ENCODE data around the gene VTA1. TPM values are rescaled to one million over a fixed set of nuclear protein-coding genes. Genes with fewer than 3 reads are reported as not detected.

VTA1 gene
- total RNA-seq, 1 donor from 2014 or later = 34.0 TPM

DNA sequence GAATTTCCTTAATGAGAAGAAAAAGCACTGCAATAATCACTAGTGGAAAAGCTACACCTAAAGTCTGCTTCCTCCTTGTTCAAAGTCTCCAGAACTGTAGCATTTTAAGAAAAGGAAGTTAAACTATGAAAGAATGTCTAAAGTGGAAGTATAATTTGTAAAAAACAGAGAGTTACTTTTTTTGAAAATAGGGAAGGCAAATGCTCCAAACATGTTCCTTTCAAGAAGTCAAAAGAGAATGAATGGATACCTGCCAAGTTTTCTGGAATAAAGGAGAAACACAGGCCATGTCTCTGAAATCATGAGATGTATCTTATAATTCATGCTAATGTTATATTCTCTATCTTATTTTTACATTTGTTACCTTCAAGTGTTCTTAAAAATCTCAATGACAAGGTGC is 94.0 kb downstream of the VTA1 start:
- H3K9me3 Mint-ChIP-seq (ENCODE audit: unreplicated experiment) = no peaks in the 10 kb centered on the region
- DNase-seq = no peak
- no peaks in the 10 kb centered on the region for H3K27me3 Mint-ChIP-seq (ENCODE audit: unreplicated experiment)
- H3K4me1 Mint-ChIP-seq (ENCODE audit: low read depth, unreplicated experiment) = no peaks in the 10 kb centered on the region
- no peaks in the 10 kb centered on the region for H3K36me3 Mint-ChIP-seq (ENCODE audit: unreplicated experiment)
- no peak overlapping the region for H3K27ac Mint-ChIP-seq (ENCODE audit: unreplicated experiment)
- TF ChIP-seq, protein P1, sequence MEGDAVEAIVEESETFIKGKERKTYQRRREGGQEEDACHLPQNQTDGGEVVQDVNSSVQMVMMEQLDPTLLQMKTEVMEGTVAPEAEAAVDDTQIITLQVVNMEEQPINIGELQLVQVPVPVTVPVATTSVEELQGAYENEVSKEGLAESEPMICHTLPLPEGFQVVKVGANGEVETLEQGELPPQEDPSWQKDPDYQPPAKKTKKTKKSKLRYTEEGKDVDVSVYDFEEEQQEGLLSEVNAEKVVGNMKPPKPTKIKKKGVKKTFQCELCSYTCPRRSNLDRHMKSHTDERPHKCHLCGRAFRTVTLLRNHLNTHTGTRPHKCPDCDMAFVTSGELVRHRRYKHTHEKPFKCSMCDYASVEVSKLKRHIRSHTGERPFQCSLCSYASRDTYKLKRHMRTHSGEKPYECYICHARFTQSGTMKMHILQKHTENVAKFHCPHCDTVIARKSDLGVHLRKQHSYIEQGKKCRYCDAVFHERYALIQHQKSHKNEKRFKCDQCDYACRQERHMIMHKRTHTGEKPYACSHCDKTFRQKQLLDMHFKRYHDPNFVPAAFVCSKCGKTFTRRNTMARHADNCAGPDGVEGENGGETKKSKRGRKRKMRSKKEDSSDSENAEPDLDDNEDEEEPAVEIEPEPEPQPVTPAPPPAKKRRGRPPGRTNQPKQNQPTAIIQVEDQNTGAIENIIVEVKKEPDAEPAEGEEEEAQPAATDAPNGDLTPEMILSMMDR (IDR thresholded peaks at IDR 0.05; ENCODE audit: partially characterized antibody, unreplicated experiment) = no peak
- no peak overlapping the region for H3K4me3 Mint-ChIP-seq (ENCODE audit: unreplicated experiment)

DNA sequence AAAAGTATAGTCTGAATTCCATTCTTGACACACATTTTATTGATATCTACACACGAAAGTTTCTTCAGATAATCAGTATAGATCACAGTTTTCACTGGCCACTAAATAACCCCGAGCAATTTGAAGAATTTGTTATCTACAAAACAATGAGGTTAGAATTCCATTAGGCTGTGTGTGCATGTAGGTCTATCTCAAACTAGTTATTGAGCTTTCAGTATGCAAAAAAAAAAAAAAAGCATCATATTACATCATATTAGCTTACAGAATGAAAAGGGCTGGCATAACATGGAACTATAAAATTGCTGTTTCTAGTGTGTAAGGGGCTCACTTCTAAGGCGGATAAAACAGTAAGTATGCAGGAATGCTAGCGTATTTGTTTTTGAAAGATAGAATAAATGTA is 95.2 kb downstream of the VTA1 start:
- TF ChIP-seq, protein P1 (IDR thresholded peaks at IDR 0.05; ENCODE audit: partially characterized antibody, unreplicated experiment) = no peak
- Mint-ChIP-seq H3K36me3 (ENCODE audit: unreplicated experiment) (no peaks in the 10 kb centered on the region), H3K9me3 (ENCODE audit: unreplicated experiment) (no peaks in the 10 kb centered on the region), H3K27me3 (ENCODE audit: unreplicated experiment) (no peaks in the 10 kb centered on the region), H3K27ac (ENCODE audit: unreplicated experiment) (no peak overlapping the region), H3K4me3 (ENCODE audit: unreplicated experiment) (no peak overlapping the region), H3K4me1 (ENCODE audit: low read depth, unreplicated experiment) (no peaks in the 10 kb centered on the region)
- DNase-seq = no peak

DNA sequence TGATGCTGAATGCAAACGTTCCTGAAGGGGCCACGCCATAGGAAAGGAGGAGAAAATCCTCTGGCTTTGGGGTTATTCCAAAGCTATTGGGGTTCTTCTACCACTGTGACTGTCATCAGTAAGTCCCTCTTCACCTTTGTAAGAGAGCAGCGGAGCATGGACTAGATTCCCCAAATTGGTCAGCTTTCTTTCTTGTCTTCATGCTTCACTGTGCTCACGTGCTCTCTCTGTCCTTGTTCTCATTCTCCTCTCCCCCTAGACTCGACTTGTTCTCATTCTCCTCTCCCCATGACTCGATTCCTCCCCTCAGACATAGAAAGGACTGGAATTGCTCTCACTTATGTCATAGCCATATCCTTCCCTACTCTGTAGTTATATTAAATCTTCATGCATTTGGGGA is 99.9 kb downstream of the VTA1 start:
- TF ChIP-seq, protein P1 (IDR thresholded peaks at IDR 0.05; ENCODE audit: partially characterized antibody, unreplicated experiment) = no peak
- no peak overlapping the region for H3K27ac Mint-ChIP-seq (ENCODE audit: unreplicated experiment)
- H3K4me3 Mint-ChIP-seq (ENCODE audit: unreplicated experiment) = no peak overlapping the region
- DNase-seq = no peak
- H3K4me1 Mint-ChIP-seq (ENCODE audit: low read depth, unreplicated experiment) = no peaks in the 10 kb centered on the region
- no peaks in the 10 kb centered on the region for H3K9me3 Mint-ChIP-seq (ENCODE audit: unreplicated experiment)
- no peaks in the 10 kb centered on the region for H3K27me3 Mint-ChIP-seq (ENCODE audit: unreplicated experiment)
- no peaks in the 10 kb centered on the region for H3K36me3 Mint-ChIP-seq (ENCODE audit: unreplicated experiment)

DNA sequence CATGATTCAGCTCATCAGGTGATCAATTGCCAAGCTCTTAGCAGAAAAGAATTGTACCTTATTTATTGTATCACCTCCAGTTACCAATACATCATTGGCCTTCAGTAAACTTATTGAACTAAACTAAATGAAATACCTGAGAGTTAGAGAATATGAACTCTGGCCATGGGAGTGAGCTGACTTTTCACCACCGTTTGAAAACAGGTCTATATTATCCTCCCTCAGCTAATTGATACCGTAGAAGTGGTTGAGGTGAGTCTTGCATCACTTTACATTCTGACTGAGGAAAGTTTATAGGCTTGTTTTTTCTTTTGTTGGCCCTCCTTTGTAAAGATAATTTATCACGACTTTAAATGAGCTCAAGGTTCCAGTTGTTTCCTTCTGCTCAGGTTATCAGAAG is 102.2 kb downstream of the VTA1 start:
- Mint-ChIP-seq H3K27me3 (ENCODE audit: unreplicated experiment) (no peaks in the 10 kb centered on the region), H3K36me3 (ENCODE audit: unreplicated experiment) (no peaks in the 10 kb centered on the region), H3K9me3 (ENCODE audit: unreplicated experiment) (no peaks in the 10 kb centered on the region), H3K27ac (ENCODE audit: unreplicated experiment) (no peak overlapping the region), H3K4me3 (ENCODE audit: unreplicated experiment) (no peak overlapping the region), H3K4me1 (ENCODE audit: low read depth, unreplicated experiment) (no peaks in the 10 kb centered on the region)
- no peak for DNase-seq
- TF ChIP-seq, protein P1 (IDR thresholded peaks at IDR 0.05; ENCODE audit: partially characterized antibody, unreplicated experiment) = no peak

DNA sequence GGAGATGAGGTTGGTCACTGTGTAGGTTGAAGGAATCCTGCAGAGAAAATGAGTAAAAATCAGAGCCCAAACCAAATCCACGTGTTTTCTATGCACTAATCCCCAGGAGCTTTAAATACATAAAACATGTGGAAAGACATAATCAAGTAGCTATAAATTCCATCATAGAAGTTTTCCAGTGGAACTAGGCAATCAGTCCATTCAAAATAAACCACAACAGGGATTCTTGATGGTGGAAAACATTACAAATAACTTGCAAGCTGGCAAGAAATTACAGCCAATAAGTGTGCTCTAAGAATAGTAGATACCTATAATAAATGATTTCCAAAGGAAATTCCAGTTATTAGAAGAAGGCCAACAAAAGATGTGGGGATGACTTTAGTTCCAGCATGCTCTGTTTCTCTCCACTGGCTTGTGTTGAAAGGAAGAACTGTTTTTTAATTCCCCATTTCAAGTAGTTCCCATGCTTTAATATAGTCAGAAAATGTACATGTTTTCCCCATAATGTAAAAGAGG is 104.9 kb downstream of the VTA1 start:
- Mint-ChIP-seq H3K4me3 (ENCODE audit: unreplicated experiment) (no peak overlapping the region), H3K9me3 (ENCODE audit: unreplicated experiment) (no peaks in the 10 kb centered on the region), H3K27ac (ENCODE audit: unreplicated experiment) (no peak overlapping the region), H3K36me3 (ENCODE audit: unreplicated experiment) (no peaks in the 10 kb centered on the region), H3K4me1 (ENCODE audit: low read depth, unreplicated experiment) (no peaks in the 10 kb centered on the region), H3K27me3 (ENCODE audit: unreplicated experiment) (peaks cover 2% of the 10 kb centered on the region)
- TF ChIP-seq, protein P1 (IDR thresholded peaks at IDR 0.05; ENCODE audit: partially characterized antibody, unreplicated experiment) = no peak
- DNase-seq = no peak

All from glutamatergic neuron (in vitro differentiated cells).